Panc1 (cell line): ENCODE results near the gene CELF2.

Source experiments
- CTCF ChIP-seq: fragments of 450-650 bp; IDR thresholded peaks from 2 replicates; pipeline ENCODE4 v1.5.1; 2017; ENCODE audit warnings: mild to moderate bottlenecking
- POLR2AphosphoS5 ChIP-seq: IDR thresholded peaks from 2 replicates; pipeline ENCODE4 v1.6.1; 2012; ENCODE audit warnings: mild to moderate bottlenecking, low read depth, low read length, moderate library complexity
- REST ChIP-seq, 2 experiments: IDR thresholded peaks; 2 replicates each; pipeline ENCODE4 v1.6.1; 2011 to 2012; ENCODE audit warnings: low read depth in 2 of 2, control low read depth in 1 of 2, low read length in 1 of 2, mild to moderate bottlenecking in 1 of 2, moderate library complexity in 1 of 2; ENCODE audit not compliant: insufficient read depth in 1 of 2
- SIN3A ChIP-seq: IDR thresholded peaks from 2 replicates; pipeline ENCODE4 v1.6.1; 2012; ENCODE audit warnings: low read depth, mild to moderate bottlenecking, low read length, moderate library complexity, borderline replicate concordance; ENCODE audit not compliant: insufficient read depth

- no peak for TF ChIP-seq CTCF
- no peak for TF ChIP-seq SIN3A
- no peak for TF ChIP-seq POLR2AphosphoS5
- TF ChIP-seq REST (IDR thresholded peaks at IDR 0.05; ENCODE audit: insufficient read depth in 1 of 2, low read depth in 2 of 2, low read length in 1 of 2), result no peak
Measured at GRCh38 chr10:11265484-11265883, 247.8 kb downstream of the CELF2 start.
